GM21515 (cell line): Measurements from ENCODE around the gene RAET1G.
"Not testable (repeated sequence)": the region's sequence is repeated elsewhere in the genome, so short reads cannot be mapped to it uniquely, and the experiment has no call there.

Source experiments
- ATAC-seq: cut with Tn5 transposase; IDR thresholded peaks from one replicate; pipeline ENCODE4 v1.9.1; 2021; ENCODE audit not compliant: unreplicated experiment

The RAET1G gene

GRCh38 chr6:149922642-149923326 lies at the start of gene RAET1G:
RAET1G (minus strand) TSS chr6:149923121; CDS start chr6:149923010, 111 bp downstream.
- no peak for ATAC-seq

DNA sequence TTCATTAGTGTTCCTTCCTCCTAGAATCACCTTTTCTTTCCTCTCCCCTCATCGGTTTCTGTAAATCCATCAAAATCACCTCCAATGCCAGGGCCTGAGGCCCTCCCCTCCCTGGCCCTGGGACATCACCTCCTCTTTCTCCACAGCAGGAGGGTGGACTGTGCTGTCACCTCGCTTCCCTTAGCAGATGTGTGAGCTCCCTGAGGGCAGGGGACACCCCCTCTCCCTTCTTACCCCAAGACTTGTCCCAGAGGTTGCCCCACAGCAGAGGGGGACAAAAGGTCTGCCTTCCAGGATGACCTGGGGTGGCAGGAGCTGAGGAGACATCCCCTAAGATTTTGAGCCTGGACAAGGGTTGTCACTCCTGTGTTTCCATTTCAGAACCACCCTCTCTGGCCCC lies 46.7 kb upstream of the RAET1G start:
- no peak for ATAC-seq

DNA sequence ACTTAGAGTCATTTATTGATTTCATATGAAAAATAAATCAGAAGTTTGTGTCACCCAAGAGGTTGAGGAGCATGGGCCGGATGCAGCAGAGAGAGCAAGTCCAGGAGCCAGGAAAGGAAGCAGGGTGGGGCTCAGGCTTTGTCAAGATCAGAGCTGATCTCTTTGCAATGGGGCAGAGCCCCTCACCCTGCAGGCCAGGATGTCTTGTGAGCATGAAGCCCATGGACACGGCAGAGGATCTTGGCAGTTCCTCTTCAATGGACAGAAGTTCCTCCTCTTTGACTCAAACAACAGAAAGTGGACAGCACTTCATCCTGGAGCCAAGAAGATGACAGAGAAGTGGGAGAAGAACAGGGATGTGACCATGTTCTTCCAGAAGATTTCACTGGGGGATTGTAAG lies 46.0 kb upstream of the RAET1G start:
- not testable (repeated sequence) for ATAC-seq

DNA sequence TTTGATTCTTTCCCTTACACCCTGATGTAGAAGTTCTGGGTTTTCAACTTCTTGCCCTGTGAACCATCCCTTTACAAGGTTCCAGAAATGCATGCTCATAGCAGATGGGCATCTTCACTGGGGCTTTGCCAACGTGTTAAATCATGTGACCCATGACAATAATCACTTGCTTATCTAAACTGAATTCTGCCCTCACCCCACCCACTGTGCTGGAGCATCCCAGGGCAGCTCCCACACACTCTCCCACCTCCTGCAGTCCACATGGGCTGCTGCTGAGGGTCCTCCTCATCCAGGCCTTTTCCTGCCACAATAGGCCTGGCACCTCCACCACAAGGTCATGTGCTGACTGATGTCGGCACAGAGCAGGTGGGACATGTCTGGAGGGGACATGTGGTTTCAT lies 45.1 kb upstream of the RAET1G start:
- ATAC-seq, result not testable (repeated sequence)

GRCh38 chr6:149967591-149967990 lies 44.7 kb upstream of the RAET1G start:
- ATAC-seq, result no peak

- not testable (repeated sequence) for ATAC-seq
These were observed 43.4 kb upstream of the RAET1G start for GRCh38 chr6:149966319-149966718.

GRCh38 chr6:149965194-149966020 lies 42.5 kb upstream of the RAET1G start:
- no peak for ATAC-seq

DNA sequence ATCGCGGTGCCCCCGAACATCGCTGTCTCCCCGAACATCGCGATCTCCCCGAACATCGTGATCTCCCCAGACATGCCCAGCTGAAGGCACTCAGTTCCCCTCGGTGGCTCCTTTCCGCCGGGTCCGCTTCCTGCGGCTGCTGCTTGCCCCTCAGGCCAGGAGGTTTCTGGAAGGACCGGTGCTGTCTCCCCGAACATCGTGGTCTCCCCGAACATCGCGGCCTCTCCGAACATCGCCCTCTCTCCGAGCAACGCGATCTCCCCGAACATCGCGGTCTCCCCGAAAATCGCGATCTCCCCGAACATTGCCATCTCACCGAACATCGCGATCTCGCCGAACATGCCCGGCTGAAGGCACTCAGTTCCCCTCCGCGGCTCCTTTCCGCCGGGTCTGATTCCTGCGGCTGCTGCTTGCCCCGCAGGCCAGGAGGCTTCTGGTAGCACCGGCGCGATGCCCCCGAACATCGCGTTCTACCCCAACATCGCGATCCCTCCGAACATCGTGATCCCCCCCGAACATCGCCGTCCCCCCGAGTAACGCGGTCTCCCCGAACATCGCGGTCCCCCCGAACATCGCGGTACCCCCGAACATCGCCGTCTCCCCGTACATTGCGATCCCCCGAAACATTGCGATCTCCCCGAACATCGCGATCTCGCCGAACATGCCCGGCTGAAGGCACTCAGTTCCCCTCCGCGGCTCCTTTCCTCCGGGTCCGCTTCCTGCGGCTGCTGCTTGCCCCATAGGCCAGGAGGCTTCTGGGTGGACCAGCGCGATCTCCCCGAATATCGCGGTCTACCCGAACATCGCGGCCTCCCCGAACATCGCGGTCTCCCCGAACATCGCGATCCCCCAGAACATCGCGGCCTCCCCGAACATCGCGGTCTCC lies 41.6 kb upstream of the RAET1G start:
- ATAC-seq, result no peak

DNA sequence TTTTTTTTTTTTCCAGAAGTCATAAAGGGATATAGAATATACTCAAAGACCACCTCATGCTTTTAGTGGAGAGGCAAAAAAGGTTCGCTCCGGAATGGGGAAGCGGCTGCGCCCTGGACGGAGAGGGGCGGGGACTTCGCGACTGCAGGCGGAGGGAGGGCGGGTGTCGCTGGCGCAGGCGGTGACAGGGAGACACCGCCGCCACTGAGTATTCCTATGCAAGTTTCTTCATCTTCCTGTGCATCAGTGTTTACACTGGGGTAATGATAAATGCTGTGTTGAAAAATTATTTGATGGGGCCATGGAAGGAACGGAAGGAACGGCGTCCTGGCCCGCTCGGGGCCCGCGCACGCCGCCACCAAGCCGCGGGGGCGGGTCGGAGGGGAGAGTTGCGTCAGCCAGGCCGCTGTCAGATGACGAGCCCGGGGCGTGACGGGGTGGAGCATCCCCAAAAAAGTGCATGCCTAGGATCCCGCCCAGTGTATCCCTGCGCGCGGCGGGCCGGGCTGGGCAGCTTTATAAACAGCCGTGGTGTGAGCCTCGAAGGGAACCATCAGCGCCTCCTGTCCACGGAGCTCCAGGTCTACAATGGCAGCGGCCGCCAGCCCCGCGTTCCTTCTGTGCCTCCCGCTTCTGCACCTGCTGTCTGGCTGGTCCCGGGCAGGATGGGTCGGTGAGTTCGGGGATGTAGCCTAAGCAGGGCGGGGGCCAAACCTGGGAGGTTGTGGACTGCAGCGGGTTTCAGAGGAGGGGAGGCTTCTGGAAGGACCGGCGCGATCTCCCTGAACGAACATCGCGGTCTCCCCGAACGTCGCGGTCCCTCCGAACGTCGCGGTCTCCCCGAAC lies 40.8 kb upstream of the RAET1G start, which contains the start of gene ULBP1:
ULBP1 (plus strand) TSS at position 482 of the 846 bp plus-strand sequence; CDS start at position 589, 107 bp downstream.
- ATAC-seq, result no peak

DNA sequence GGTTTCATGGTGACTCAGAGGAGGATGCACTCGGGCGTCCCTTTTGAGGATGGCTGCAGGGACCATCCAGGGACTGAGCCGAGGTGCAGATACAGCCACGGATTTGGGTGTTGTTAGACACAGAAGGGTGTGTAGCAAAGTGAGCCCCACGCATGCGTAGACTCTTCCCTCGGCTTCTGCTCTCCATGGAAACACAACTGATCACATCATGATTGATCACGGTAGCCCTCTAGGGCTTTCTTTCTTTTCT lies 40.2 kb upstream of the RAET1G start:
- no peak for ATAC-seq

GRCh38 chr6:149962461-149963211 lies 39.7 kb upstream of the RAET1G start:
- no peak for ATAC-seq

GRCh38 chr6:149961728-149962425 lies 39.0 kb upstream of the RAET1G start:
- no peak for ATAC-seq

- ATAC-seq, result no peak
These were observed 37.6 kb upstream of the RAET1G start for GRCh38 chr6:149960488-149960887.

DNA sequence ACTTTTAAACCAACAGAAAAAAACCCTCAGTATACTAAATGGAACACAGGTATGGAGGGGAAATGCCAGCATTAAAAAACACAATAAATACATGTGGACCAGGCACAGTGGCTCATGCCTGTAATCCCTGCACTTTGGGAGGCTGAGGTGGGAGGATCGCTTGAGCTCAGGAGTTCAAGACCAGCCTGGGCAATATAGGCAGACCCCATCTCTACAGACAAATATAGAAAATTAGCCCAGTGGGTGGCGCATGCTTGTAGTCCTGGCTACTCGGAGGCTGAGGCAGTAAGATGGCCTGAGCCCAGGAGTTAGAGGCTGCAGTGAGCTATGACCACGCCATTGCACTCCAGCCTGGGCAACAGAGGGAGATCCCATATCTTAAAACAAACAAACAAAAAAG lies 36.9 kb upstream of the RAET1G start:
- ATAC-seq, result not testable (repeated sequence)

DNA sequence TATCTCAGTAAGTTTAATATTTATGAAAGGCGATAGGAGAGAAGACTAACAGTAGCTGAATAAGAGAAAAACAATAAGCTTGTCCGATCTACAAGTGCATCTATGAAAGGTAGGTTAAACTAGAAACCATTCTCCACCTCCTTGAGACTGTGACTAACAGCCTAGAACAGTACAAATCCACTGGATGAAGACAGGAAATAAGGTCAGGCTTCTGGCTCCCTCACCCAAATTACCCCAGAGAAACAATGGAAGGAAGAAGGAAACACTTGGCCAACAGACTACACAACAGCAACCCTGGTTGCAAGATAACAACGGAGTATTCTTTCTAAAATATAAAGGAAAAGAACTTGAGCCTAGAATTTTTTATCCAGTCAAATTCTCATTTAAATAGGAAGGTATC lies 35.2 kb upstream of the RAET1G start:
- ATAC-seq, result not testable (repeated sequence)

DNA sequence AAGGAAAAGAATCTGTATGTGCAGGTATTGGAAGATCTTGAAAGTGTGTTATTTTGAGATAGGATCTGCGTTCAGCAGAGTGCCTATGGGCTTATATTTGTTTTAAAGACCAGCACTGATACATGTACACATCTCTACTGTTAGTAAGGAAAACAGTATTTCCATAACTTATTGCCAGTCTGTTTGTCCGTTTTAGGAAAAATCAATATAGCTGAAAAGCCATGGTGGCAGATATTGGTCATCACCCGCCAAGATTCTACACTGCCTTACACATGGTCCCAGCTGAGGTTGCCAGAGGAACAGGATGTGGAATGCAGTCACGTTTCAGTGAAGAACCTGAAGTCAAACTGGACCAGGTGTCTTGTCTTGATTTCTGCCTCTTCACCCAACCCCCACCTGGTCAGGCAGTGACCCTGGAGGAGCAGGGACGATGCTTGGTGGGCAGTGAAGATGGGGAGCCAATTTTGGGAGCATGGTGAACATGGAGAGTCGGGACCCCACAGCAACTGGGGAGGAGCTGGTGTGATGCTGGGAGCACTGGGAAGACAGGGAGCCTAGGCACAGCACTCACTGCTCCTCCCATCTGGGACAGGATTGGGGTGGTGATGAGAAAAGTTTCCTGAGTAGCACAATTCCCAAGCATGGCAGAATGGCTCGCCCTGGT lies 32.9 kb upstream of the RAET1G start:
- ATAC-seq, result not testable (repeated sequence)

- ATAC-seq, result not testable (repeated sequence)
These were observed 32.2 kb upstream of the RAET1G start for GRCh38 chr6:149954984-149955653.

- not testable (repeated sequence) for ATAC-seq
These were observed 31.5 kb upstream of the RAET1G start for GRCh38 chr6:149954328-149954983.
